B cell (primary cell): ENCODE measurements around the gene PLSCR5. TPM values are rescaled to one million over a fixed set of nuclear protein-coding genes. Genes with fewer than 3 reads are reported as not detected.

Source experiments
- ATAC-seq: fragments of 200-7000 bp; cut with Tn5 transposase; one replicate; pipeline ENCODE4 v1.10.0; 2021; ENCODE audit warnings: low read depth, mild to moderate bottlenecking, moderate number of reproducible peaks, moderate library complexity
- CTCF ChIA-PET: fragments of 350-600 bp; sonication (Branson Sonifier 250); formaldehyde crosslinking; loops from one replicate; lab custom pipeline; 2021; ENCODE audit warnings: antibody characterized with exemption, inconsistent platforms; lab: Charles Lee
- POLR2A ChIA-PET: fragments of 350-600 bp; sonication (Branson Sonifier 250); formaldehyde crosslinking; loops from one replicate; lab custom pipeline; 2021; ENCODE audit warnings: antibody characterized with exemption; lab: Charles Lee
- DNase-seq: peaks from one replicate; pipeline ENCODE4 v3.0.0; 2013
- H2AFZ ChIP-seq: 2 replicates; pipeline ENCODE4 v1.6.1; 2012; ENCODE audit warnings: mild to moderate bottlenecking, low read depth, low read length; ENCODE audit not compliant: insufficient read depth, poor library complexity, severe bottlenecking
- H3K27ac ChIP-seq, 2 donors: 1 replicate in 1 of 2; 2 replicates in 1 of 2; pipeline ENCODE4 v1.5.1; 2012 to 2013; ENCODE audit warnings: low read length in 2 of 2, mild to moderate bottlenecking in 2 of 2, moderate library complexity in 1 of 2
- H3K27me3 ChIP-seq, 4 experiments: fragments of 200-600 bp in 1 of 4; sonication (generic) in 1 of 4; replicated peaks in 1 of 4; 1 replicate in 2 of 4; 2 replicates in 2 of 4; pipeline versions ENCODE4 v1.6.1 to v1.7.0; 2013 to 2016; ENCODE audit warnings: low read length in 3 of 4, mild to moderate bottlenecking in 2 of 4, mixed read lengths in 1 of 4, moderate library complexity in 1 of 4; ENCODE audit not compliant: insufficient read depth in 4 of 4, control insufficient read depth in 3 of 4; ENCODE audit errors: control extremely low read depth in 1 of 4
- H3K36me3 ChIP-seq, 2 experiments: replicated peaks in 1 of 2; 1 replicate in 1 of 2; 2 replicates in 1 of 2; pipeline versions ENCODE4 v1.6.1 to v1.7.1; 2013; ENCODE audit warnings: low read length in 1 of 2; ENCODE audit not compliant: insufficient read depth in 2 of 2, control insufficient read depth in 1 of 2; ENCODE audit errors: control extremely low read depth in 1 of 2, extremely low read depth in 1 of 2
- H3K4me1 ChIP-seq, 2 donors: fragments of 200-600 bp in 1 of 2; sonication (generic) in 1 of 2; 1 replicate in 1 of 2; 2 replicates in 1 of 2; pipeline versions ENCODE4 v1.5.1 to v1.6.1; 2013 to 2017; ENCODE audit warnings: low read length in 2 of 2; ENCODE audit not compliant: control insufficient read depth in 2 of 2, insufficient read depth in 2 of 2
- H3K4me2 ChIP-seq: replicated peaks from 2 replicates; pipeline ENCODE3; 2012; ENCODE audit warnings: mild to moderate bottlenecking, low read depth, low read length; ENCODE audit not compliant: poor library complexity, severe bottlenecking
- H3K4me3 ChIP-seq, 5 experiments: fragments of 200-600 bp in 1 of 5; sonication (generic) in 1 of 5; 1 replicate in 3 of 5; 2 replicates in 2 of 5; pipeline versions ENCODE4 v1.5.1 to v1.7.0; 2011 to 2016; ENCODE audit warnings: low read length in 4 of 5, mild to moderate bottlenecking in 4 of 5, low read depth in 2 of 5, control low read depth in 1 of 5, moderate library complexity in 1 of 5; ENCODE audit not compliant: insufficient read depth in 1 of 5; ENCODE audit errors: control extremely low read depth in 1 of 5, extremely low read depth in 1 of 5
- H3K79me2 ChIP-seq: fragments of 200-600 bp; sonication (generic); one replicate; pipeline ENCODE4 v1.6.0; 2016; ENCODE audit warnings: low read length; ENCODE audit not compliant: control insufficient read depth, insufficient read depth
- H3K9ac ChIP-seq: fragments of 200-600 bp; sonication (generic); 2 replicates; pipeline ENCODE4 v1.6.1; 2017; ENCODE audit warnings: mild to moderate bottlenecking, low read length, moderate library complexity
- H3K9me3 ChIP-seq, 3 donors: one replicate each; pipeline versions ENCODE4 v1.6.1 to v1.7.1; 2013; ENCODE audit warnings: low read length in 2 of 3; ENCODE audit not compliant: control insufficient read depth in 2 of 3, insufficient read depth in 1 of 3; ENCODE audit errors: control extremely low read depth in 1 of 3
- H4K20me1 ChIP-seq: 2 replicates; pipeline ENCODE4 v1.6.0; 2012; ENCODE audit warnings: mild to moderate bottlenecking, low read length; ENCODE audit not compliant: insufficient read depth, control insufficient read depth, poor library complexity, severe bottlenecking
- H3K27ac Mint-ChIP-seq: one replicate; pipeline ENCODE4 v1.8.0; 2021; ENCODE audit warnings: mixed read lengths
- H3K27me3 Mint-ChIP-seq: one replicate; pipeline ENCODE4 v1.8.0; 2021; ENCODE audit warnings: mixed read lengths
- H3K4me1 Mint-ChIP-seq: one replicate; pipeline ENCODE4 v1.8.0; 2021; ENCODE audit warnings: mixed read lengths
- H3K4me3 Mint-ChIP-seq: one replicate; pipeline ENCODE4 v1.8.0; 2021; ENCODE audit warnings: mixed read lengths
- H3K9me3 Mint-ChIP-seq: one replicate; pipeline ENCODE4 v1.8.0; 2022; ENCODE audit warnings: mixed read lengths; ENCODE audit not compliant: insufficient read depth
- EZH2 ChIP-seq: IDR thresholded peaks from 2 replicates; pipeline ENCODE4 v1.6.1; 2012; ENCODE audit warnings: borderline replicate concordance, low read depth, mild to moderate bottlenecking, moderate library complexity, low read length; ENCODE audit not compliant: insufficient read depth, poor library complexity, severe bottlenecking
- intact Hi-C: fragments of 100-400 bp; cut with micrococcal nuclease; formaldehyde crosslinking; loops from one replicate; pipeline ENCODE4 v1.10.0; 2022
- polyA plus RNA-seq: library from polyadenylated mRNA; depleted of rRNA; stranded (reverse); fragments of >200 nt; gene quantifications from 2 replicates; pipeline ENCODE4 v1.2.3, GENCODE V29; 2012
- total RNA-seq, 2 donors: library from RNA; stranded (reverse); fragments of 120-200 nt in 1 of 2; gene quantifications; 1 replicate in 1 of 2; 2 replicates in 1 of 2; pipeline versions ENCODE4 v1.2.3 to v1.2.4, GENCODE V29; 2013 to 2022
- TF ChIP-seq, protein P1 (sequence below): fragments of 200-600 bp; IDR thresholded peaks from one replicate; pipeline ENCODE4 v1.8.0; 2022; ENCODE audit warnings: antibody characterized with exemption, mild to moderate bottlenecking

Gene PLSCR5
- total and polyA plus RNA-seq, 2 donors (not counting 1 experiment from before 2014, with no cell fraction given): not detected

DNA sequence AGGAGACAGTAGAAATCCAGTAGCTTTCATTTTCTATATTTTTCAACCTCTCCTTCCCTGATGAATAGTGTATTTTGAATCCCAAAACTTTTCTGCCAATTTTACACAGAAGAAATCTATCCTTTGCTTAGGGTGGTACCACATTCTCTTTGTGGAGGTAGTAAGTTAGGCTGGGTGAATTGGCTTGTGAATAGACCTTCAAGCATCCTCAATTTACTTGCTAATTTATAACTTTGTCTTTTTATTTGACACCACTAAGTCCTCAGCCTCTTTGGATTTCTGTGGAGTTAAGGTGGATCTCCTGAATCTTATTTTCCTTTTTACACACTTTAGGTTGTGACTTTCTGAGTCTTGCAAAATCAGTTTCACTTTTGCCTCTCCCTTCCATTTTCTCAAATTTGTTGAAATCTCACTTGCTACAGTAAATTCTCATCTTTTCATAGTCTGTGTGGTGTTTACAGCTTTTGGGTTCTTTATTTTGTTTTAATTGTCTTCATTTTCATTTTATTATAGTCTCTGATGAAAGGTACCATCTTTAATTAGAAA lies 55.0 kb downstream of the PLSCR5 start:
- Mint-ChIP-seq H3K4me3 (no peak overlapping the region), H3K4me1 (peaks cover 23% of the 10 kb centered on the region), H3K27me3 (no peaks in the 10 kb centered on the region), H3K27ac (no peak overlapping the region), H3K9me3 (no peaks in the 10 kb centered on the region)
- no peaks in the 10 kb centered on the region for H3K27me3 ChIP-seq
- no peak for DNase-seq
- no peaks in the 10 kb centered on the region for H3K9me3 ChIP-seq
- H3K4me1 ChIP-seq: no peaks in the 10 kb centered on the region
- H3K4me2 ChIP-seq: no peak overlapping the region
- no peak overlapping the region for H3K27ac ChIP-seq
- H2AFZ ChIP-seq: peak overlapping the region; percentile 1
- no peak overlapping the region for H3K9ac ChIP-seq
- no peaks in the 10 kb centered on the region for H3K79me2 ChIP-seq
- H4K20me1 ChIP-seq: no peaks in the 10 kb centered on the region
- intact Hi-C loops: no loop called here
- no peak for ATAC-seq
- no peak overlapping the region for H3K4me3 ChIP-seq
- CTCF ChIA-PET: no interaction called here
- TF ChIP-seq, protein P1, sequence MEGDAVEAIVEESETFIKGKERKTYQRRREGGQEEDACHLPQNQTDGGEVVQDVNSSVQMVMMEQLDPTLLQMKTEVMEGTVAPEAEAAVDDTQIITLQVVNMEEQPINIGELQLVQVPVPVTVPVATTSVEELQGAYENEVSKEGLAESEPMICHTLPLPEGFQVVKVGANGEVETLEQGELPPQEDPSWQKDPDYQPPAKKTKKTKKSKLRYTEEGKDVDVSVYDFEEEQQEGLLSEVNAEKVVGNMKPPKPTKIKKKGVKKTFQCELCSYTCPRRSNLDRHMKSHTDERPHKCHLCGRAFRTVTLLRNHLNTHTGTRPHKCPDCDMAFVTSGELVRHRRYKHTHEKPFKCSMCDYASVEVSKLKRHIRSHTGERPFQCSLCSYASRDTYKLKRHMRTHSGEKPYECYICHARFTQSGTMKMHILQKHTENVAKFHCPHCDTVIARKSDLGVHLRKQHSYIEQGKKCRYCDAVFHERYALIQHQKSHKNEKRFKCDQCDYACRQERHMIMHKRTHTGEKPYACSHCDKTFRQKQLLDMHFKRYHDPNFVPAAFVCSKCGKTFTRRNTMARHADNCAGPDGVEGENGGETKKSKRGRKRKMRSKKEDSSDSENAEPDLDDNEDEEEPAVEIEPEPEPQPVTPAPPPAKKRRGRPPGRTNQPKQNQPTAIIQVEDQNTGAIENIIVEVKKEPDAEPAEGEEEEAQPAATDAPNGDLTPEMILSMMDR: no peak
- no peak for TF ChIP-seq EZH2
- POLR2A ChIA-PET: no interaction called here
- no peaks in the 10 kb centered on the region for H3K36me3 ChIP-seq

DNA sequence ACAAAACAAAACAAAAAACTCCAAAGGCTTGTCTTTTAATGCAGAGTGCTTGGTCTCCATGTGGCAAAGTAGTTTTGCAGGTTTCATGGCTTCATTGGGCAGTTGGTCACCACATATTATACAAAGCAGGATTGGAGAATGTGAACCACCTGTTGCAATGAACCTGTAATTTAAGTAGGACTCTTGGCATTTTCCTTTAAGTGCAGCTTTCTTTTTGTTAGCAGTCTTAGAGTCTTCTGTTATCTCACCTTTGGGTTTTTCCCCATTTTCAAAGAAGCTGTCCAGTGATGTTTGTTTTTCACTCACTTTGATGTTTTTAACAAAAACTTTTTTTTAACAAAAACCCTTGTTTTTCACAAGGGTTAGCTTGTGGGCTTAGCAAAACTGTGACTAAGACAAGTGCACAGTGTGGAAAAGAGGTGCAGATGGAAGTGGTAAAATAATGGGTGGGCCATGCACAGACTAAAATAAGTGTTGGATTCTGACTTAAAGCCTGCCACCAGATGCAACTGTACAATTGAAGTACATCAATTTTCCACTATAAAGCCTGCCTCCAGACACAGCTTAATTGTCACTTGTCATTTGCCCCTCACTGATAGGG lies 57.8 kb downstream of the PLSCR5 start:
- Histone ChIP-seq H3K27me3 (no peaks in the 10 kb centered on the region), H3K79me2 (peaks cover 2% of the 10 kb centered on the region), H3K4me1 (peaks cover 12 to 13% of the 10 kb centered on the region in 2 donors), H2AFZ (no peak overlapping the region), H3K9me3 (no peaks in the 10 kb centered on the region), H3K4me3 (no peak overlapping the region), H3K27ac (no peak overlapping the region), H3K4me2 (no peak overlapping the region), H3K36me3 (no peaks in the 10 kb centered on the region), H3K9ac (no peak overlapping the region), H4K20me1 (no peaks in the 10 kb centered on the region)
- Mint-ChIP-seq H3K4me1 (peaks cover 44% of the 10 kb centered on the region), H3K27ac (peak overlapping the region; percentile 33), H3K9me3 (no peaks in the 10 kb centered on the region), H3K4me3 (no peak overlapping the region), H3K27me3 (no peaks in the 10 kb centered on the region)
- intact Hi-C loops: no loop called here
- DNase-seq: peak; percentile 16
- ChIA-PET POLR2A (no interaction called here), CTCF (no interaction called here)
- ATAC-seq: no peak
- TF ChIP-seq, protein P1: no peak
- no peak for TF ChIP-seq EZH2
